Measurements from ENCODE around the gene ZFAND2A. TPM values are rescaled to one million over a fixed set of nuclear protein-coding genes. Genes with fewer than 3 reads are reported as not detected.

ZFAND2A gene
- total RNA-seq, 6 experiments from 2014 or later, result 14.3 to 20.8 (median 18.0) TPM

GRCh38 chr7:1130021-1130990 is 29.7 kb downstream of the ZFAND2A start:
- no peak for DNase-seq
- TF ChIP-seq CTCF (IDR thresholded peaks at IDR 0.05), result no peak
- Mint-ChIP-seq H3K27ac (no peak overlapping the region), H3K36me3 (ENCODE audit: low read depth) (peaks cover 26% of the 10 kb centered on the region), H3K27me3 (ENCODE audit: insufficient read depth) (no peaks in the 10 kb centered on the region), H3K4me1 (ENCODE audit: low read depth) (0 out of 2 replicates have a peak, but pooled peaks cover 5% of the 10 kb centered on the region), H3K4me3 (no peak overlapping the region), H3K9me3 (no peaks in the 10 kb centered on the region)

GRCh38 chr7:1129431-1129830 is 30.6 kb downstream of the ZFAND2A start:
- no peak for DNase-seq
- Mint-ChIP-seq H3K9me3 (no peaks in the 10 kb centered on the region), H3K4me1 (ENCODE audit: low read depth) (0 out of 2 replicates have a peak, but pooled peaks cover 5% of the 10 kb centered on the region), H3K27ac (no peak overlapping the region), H3K27me3 (ENCODE audit: insufficient read depth) (no peaks in the 10 kb centered on the region), H3K36me3 (ENCODE audit: low read depth) (peaks cover 20% of the 10 kb centered on the region), H3K4me3 (no peak overlapping the region)
- no peak for TF ChIP-seq CTCF (IDR thresholded peaks at IDR 0.05)

- Mint-ChIP-seq H3K9me3 (no peaks in the 10 kb centered on the region), H3K4me3 (no peak overlapping the region), H3K27me3 (ENCODE audit: insufficient read depth) (no peaks in the 10 kb centered on the region; the same call in 1 of the 2 replicates), H3K4me1 (ENCODE audit: low read depth) (0 out of 2 replicates have a peak, but pooled peaks cover 5% of the 10 kb centered on the region), H3K27ac (no peak overlapping the region), H3K36me3 (ENCODE audit: low read depth) (peaks cover 12% of the 10 kb centered on the region)
- TF ChIP-seq CTCF (IDR thresholded peaks at IDR 0.05), result no peak
- DNase-seq, result no peak
Observed at GRCh38 chr7:1127001-1127400, 33.0 kb downstream of the ZFAND2A start.

GRCh38 chr7:1125603-1125969 is 34.4 kb downstream of the ZFAND2A start:
- no peaks in the 10 kb centered on the region for H3K9me3 Mint-ChIP-seq
- no peak overlapping the region for H3K4me3 Mint-ChIP-seq
- H3K36me3 Mint-ChIP-seq (ENCODE audit: low read depth), result 0 out of 2 replicates have a peak, but pooled peaks cover 7% of the 10 kb centered on the region
- DNase-seq, result no peak
- H3K27ac Mint-ChIP-seq, result no peak overlapping the region
- H3K27me3 Mint-ChIP-seq (ENCODE audit: insufficient read depth), result no peaks in the 10 kb centered on the region; the same call in 1 of the 2 replicates
- no peak for TF ChIP-seq CTCF (IDR thresholded peaks at IDR 0.05)
- H3K4me1 Mint-ChIP-seq (ENCODE audit: low read depth), result no peaks in the 10 kb centered on the region

GRCh38 chr7:1124816-1125602 is 35.0 kb downstream of the ZFAND2A start:
- H3K27ac Mint-ChIP-seq, result no peak overlapping the region
- H3K9me3 Mint-ChIP-seq, result no peaks in the 10 kb centered on the region
- H3K4me1 Mint-ChIP-seq (ENCODE audit: low read depth), result no peaks in the 10 kb centered on the region
- no peak overlapping the region for H3K4me3 Mint-ChIP-seq
- no peak for DNase-seq
- 0 out of 2 replicates have a peak, but pooled peaks cover 7% of the 10 kb centered on the region for H3K36me3 Mint-ChIP-seq (ENCODE audit: low read depth)
- H3K27me3 Mint-ChIP-seq (ENCODE audit: insufficient read depth), result no peaks in the 10 kb centered on the region; the same call in 1 of the 2 replicates
- no peak for TF ChIP-seq CTCF (IDR thresholded peaks at IDR 0.05)

Data from HFFc6 (cell line).